Ascending aorta (tissue), 2 donors: Measurements from ENCODE around the gene LMBRD2. TPM values are rescaled to one million over a fixed set of nuclear protein-coding genes. Genes with fewer than 3 reads are reported as not detected.

ENCODE experiments used
- DNase-seq, 2 donors: peaks; one replicate each; pipeline ENCODE4 v3.0.0-alpha.2; 2019; ENCODE audit warnings: low spot score in 2 of 2
- H3K27ac ChIP-seq, 2 donors: fragments of 200-600 bp; sonication (generic); one replicate each; pipeline ENCODE4 v1.5.1; 2016 to 2017; ENCODE audit warnings: mild to moderate bottlenecking in 1 of 2
- H3K27me3 ChIP-seq: fragments of 200-600 bp; sonication (generic); one replicate; pipeline ENCODE4 v1.5.1; 2017
- H3K36me3 ChIP-seq, 2 donors: fragments of 200-600 bp; sonication (generic); one replicate each; pipeline ENCODE4 v1.5.1; 2016
- H3K4me1 ChIP-seq, 2 donors: fragments of 200-600 bp; sonication (generic); one replicate each; pipeline ENCODE4 v1.5.1; 2016 to 2017; ENCODE audit warnings: mild to moderate bottlenecking in 1 of 2
- H3K4me3 ChIP-seq, 2 donors: fragments of 200-600 bp; sonication (generic); one replicate each; pipeline ENCODE4 v1.5.1; 2016 to 2017; ENCODE audit warnings: mild to moderate bottlenecking in 1 of 2
- H3K9me3 ChIP-seq, 2 donors: fragments of 200-600 bp; sonication (generic); one replicate each; pipeline ENCODE4 v1.5.1; 2016
- intact Hi-C: fragments of 100-400 bp; cut with DNase I; formaldehyde crosslinking; loops from one replicate; pipeline ENCODE4 v1.15.1; 2023
- total RNA-seq: library from RNA; depleted of rRNA; stranded (reverse); fragments of >200 nt; gene quantifications from one replicate; pipeline ENCODE4 v1.1.0, GENCODE V29; 2016
- TF ChIP-seq, protein P1 (sequence below), 3 experiments: fragments of 200-600 bp in 2 of 3; fragments of 450-650 bp in 1 of 3; sonication (generic) in 2 of 3; IDR thresholded peaks; one replicate each; pipeline ENCODE4 v1.5.1; 2016 to 2019; ENCODE audit warnings: antibody characterized with exemption in 3 of 3, mild to moderate bottlenecking in 1 of 3, moderate library complexity in 1 of 3

The LMBRD2 gene
- total RNA-seq, 1 donor from 2014 or later, result 24.5 TPM

DNA sequence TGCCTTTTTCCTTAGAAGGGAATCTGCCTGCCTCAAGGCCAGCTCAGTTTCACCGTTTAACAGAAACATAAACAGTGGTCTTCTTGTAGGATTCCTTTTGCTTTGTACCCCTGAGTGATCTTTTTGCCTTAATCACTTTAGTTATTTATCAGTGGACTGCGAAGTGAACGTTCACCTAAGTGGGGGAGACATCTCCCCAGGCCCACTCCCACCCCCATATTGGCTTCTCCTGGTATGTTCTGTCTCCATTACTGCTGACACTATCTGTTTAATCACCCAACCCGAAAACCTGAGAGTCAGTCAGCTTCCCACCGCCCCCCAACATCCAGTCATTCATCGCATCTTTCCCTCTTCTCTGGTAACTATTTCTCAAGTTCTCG is 1.6 kb upstream of the LMBRD2 start:
- intact Hi-C loops, result loop anchor here (2.0 to 5.0 kb wide), 5 partner anchors 90 to 1221 kb away; partner anchors contain the start of genes NIPBL, NUP155 and RANBP3L
- Histone ChIP-seq H3K4me3 (peak overlapping the region in 1 of 2 donors; percentile 83), H3K9me3 (no peaks in the 10 kb centered on the region), H3K27me3 (no peaks in the 10 kb centered on the region), H3K4me1 (peaks cover 0 to 4% of the 10 kb centered on the region in 2 donors), H3K27ac (no peak overlapping the region), H3K36me3 (peaks cover 0 to 4% of the 10 kb centered on the region in 2 donors)
- DNase-seq, result no peak
- TF ChIP-seq, protein P1, sequence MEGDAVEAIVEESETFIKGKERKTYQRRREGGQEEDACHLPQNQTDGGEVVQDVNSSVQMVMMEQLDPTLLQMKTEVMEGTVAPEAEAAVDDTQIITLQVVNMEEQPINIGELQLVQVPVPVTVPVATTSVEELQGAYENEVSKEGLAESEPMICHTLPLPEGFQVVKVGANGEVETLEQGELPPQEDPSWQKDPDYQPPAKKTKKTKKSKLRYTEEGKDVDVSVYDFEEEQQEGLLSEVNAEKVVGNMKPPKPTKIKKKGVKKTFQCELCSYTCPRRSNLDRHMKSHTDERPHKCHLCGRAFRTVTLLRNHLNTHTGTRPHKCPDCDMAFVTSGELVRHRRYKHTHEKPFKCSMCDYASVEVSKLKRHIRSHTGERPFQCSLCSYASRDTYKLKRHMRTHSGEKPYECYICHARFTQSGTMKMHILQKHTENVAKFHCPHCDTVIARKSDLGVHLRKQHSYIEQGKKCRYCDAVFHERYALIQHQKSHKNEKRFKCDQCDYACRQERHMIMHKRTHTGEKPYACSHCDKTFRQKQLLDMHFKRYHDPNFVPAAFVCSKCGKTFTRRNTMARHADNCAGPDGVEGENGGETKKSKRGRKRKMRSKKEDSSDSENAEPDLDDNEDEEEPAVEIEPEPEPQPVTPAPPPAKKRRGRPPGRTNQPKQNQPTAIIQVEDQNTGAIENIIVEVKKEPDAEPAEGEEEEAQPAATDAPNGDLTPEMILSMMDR (IDR thresholded peaks at IDR 0.05), result no peak

DNA sequence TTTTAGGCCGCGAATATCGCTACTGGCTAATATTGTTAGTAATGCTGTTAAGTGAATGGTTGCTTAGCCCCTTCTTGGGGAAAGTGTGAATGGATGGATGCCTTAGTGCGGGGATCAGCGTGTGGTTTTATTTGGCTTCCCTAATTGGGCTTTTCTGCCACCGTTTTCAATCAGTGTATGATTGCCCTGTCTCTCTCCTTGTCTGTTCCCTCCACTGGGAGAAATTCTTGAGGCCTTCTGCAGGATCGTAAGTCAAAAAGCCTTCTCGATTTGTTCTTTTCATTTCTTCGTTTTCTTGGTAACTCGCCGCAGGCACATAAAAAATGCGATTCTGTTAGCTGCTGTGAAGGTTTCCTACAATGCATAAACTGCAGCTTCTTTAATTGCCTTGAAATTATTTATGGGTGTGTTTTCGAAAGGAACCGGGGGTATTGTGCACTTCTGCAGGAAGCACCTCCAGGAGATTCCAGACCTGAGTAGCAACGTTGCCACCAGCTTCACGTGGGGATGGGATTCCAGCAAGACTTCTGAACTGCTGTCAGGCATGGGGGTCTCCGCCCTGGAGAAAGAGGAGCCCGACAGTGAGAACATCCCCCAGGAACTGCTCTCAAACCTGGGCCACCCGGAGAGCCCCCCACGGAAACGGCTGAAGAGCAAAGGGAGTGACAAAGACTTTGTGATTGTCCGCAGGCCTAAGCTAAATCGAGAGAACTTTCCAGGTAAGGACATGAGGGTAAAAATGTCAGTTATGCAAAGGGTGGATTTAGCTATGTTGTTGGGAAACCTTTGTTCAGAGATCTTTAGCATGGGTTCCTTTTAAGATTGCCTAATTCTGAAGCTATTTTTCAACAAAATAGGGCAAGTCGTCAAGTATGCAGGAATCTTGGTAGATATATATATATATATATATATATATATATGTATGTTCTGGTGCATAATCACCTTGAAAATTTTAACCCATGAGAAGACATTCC is 924 bp upstream of the LMBRD2 start:
- peaks cover 0 to 4% of the 10 kb centered on the region in 2 donors for H3K4me1 ChIP-seq
- intact Hi-C loops, result loop anchor here (2.0 to 5.0 kb wide), 5 partner anchors 90 to 1220 kb away; partner anchors contain the start of genes NIPBL, NUP155 and RANBP3L
- no peak for DNase-seq

DNA sequence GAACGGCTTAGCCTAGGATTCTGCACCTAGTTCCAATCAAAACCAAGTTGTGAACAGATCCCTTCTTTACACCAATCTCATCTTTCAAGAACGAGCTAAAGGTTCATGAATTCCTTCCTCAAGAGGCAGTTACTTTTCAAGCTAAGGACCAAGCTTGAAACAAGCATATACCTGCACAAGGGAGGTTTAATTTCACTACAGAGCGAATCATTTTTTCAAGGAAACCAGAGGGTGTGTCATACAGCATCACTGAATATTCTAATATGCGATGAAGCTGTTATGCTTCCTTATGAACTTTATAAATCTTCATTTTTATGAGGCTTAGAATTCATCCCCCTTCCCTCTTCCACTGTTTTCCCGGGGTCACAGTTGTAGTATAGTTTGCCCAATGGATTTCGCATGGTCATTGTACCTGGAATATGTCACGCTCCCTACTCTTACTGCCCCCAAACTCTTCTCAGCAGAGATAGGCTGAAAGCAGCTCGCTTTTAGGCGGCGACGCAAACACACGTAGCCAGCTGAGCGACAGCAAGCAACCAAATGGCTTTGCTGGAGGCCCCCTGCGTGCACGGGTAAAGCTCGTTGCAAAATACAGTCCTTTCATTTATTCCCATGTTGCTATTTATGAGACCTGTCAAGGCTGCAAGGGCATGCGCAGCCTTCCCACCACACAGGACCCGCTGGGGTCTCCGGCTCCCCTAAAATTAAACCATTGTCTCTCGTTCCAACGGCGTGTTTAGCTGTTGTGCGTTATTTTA is 832 bp downstream of the LMBRD2 start:
- H3K27ac ChIP-seq, result peak overlapping the region; percentile 83 to 84
- no peak for DNase-seq

More for the DNA sequence above, 924 bp upstream of the LMBRD2 start:
- Histone ChIP-seq H3K27ac (no peak overlapping the region), H3K9me3 (no peaks in the 10 kb centered on the region), H3K36me3 (peaks cover 0 to 4% of the 10 kb centered on the region in 2 donors), H3K4me3 (peak overlapping the region; percentile 83 to 92), H3K27me3 (no peaks in the 10 kb centered on the region)
- TF ChIP-seq, protein P1 (IDR thresholded peaks at IDR 0.05), result no peak

DNA sequence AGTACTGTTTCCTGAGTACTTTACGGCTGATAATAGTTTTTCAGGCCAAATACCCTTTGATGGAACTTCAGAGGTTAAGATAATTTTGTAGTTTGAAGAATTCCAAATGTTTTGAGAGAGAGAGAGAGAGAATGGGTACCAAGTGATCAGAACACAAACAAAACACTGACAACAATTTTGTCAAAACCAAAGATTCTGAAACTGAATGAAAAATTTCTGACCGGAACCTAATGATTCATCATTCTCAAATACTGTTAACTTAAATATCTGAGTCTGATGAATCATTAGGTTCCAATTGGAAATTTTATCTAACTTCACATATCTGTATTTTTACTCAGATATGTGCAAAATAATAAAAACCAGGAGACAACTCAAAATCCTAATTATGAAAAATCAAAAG is 4.0 kb downstream of the LMBRD2 start:
- Histone ChIP-seq H3K27ac (no peak overlapping the region), H3K9me3 (no peaks in the 10 kb centered on the region), H3K36me3 (no peaks in the 10 kb centered on the region), H3K4me3 (no peak overlapping the region), H3K4me1 (peaks cover 0 to 4% of the 10 kb centered on the region in 2 donors), H3K27me3 (no peaks in the 10 kb centered on the region)
- TF ChIP-seq, protein P1 (IDR thresholded peaks at IDR 0.05), result no peak
- intact Hi-C loops, result no loop called here
- no peak for DNase-seq

More for the DNA sequence above, 832 bp downstream of the LMBRD2 start:
- peak overlapping the region; percentile 83 to 92 for H3K4me3 ChIP-seq
- H3K27me3 ChIP-seq, result no peaks in the 10 kb centered on the region
- TF ChIP-seq, protein P1 (IDR thresholded peaks at IDR 0.05), result no peak
- H3K36me3 ChIP-seq, result peaks cover 0 to 4% of the 10 kb centered on the region in 2 donors
- H3K9me3 ChIP-seq, result no peaks in the 10 kb centered on the region
- intact Hi-C loops, result loop anchor here (5.0 kb wide), 1 partner anchor 1219 kb away; no protein-coding TSS in a partner anchor
- H3K4me1 ChIP-seq, result peaks cover 0 to 4% of the 10 kb centered on the region in 2 donors

DNA sequence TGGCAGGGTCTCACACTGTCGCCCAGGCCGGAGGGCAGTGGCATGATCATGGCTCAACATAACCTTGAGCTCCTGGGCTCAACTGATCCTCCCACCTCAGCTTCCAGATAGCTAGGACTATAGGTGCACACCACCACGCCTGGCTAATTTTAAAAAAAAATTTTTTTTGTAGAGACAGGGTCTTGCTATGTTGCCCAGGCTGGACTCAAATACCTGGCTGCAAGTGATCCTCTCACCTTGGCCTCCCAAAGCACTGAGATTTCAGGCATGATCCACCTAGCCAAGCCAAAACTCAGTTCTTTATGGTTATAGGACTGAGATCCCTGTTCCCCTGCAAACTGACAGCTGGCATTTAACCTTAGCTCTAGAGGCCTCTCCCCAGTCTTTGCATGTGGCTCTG is 5.3 kb downstream of the LMBRD2 start:
- H3K27ac ChIP-seq, result no peak overlapping the region
- intact Hi-C loops, result no loop called here
- H3K27me3 ChIP-seq, result no peaks in the 10 kb centered on the region
- DNase-seq, result no peak
- TF ChIP-seq, protein P1 (IDR thresholded peaks at IDR 0.05), result no peak
- H3K4me3 ChIP-seq, result no peak overlapping the region
- peaks cover 0 to 4% of the 10 kb centered on the region in 2 donors for H3K4me1 ChIP-seq
- H3K9me3 ChIP-seq, result no peaks in the 10 kb centered on the region
- peaks cover 0 to 9% of the 10 kb centered on the region in 2 donors for H3K36me3 ChIP-seq
